ENCODE measurements around the gene SRMS.

SRMS gene

DNA sequence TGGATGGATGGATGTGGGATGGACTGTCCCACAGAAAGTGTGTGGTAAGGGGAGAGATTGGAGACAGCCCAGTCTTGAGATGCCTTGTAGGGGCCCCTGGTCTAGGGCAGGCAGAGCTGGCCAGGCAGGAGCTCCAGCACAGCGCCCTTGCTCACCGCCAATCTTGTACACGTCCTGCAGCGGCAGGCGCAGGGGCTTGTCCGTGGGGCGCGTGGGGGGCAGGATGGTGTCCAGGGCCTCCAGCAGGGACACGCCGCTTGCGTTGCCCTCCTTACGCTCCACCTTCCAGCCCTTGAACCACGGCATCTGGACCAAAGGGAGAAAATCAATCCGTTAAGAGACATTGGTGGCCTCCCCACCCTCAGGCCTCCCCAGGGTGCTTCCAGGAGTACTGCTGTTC is 54.6 kb downstream of the SRMS start:
- no peak overlapping the region for H3K4me2 ChIP-seq
- no peaks in the 10 kb centered on the region for H3K79me2 ChIP-seq (ENCODE audit: insufficient read depth, low read depth)
- peaks cover 76% of the 10 kb centered on the region for H3K27me3 ChIP-seq (ENCODE audit: insufficient read depth, low read depth)
- TF ChIP-seq, protein P1, sequence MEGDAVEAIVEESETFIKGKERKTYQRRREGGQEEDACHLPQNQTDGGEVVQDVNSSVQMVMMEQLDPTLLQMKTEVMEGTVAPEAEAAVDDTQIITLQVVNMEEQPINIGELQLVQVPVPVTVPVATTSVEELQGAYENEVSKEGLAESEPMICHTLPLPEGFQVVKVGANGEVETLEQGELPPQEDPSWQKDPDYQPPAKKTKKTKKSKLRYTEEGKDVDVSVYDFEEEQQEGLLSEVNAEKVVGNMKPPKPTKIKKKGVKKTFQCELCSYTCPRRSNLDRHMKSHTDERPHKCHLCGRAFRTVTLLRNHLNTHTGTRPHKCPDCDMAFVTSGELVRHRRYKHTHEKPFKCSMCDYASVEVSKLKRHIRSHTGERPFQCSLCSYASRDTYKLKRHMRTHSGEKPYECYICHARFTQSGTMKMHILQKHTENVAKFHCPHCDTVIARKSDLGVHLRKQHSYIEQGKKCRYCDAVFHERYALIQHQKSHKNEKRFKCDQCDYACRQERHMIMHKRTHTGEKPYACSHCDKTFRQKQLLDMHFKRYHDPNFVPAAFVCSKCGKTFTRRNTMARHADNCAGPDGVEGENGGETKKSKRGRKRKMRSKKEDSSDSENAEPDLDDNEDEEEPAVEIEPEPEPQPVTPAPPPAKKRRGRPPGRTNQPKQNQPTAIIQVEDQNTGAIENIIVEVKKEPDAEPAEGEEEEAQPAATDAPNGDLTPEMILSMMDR (conservative IDR thresholded peaks at IDR 0.05; ENCODE audit: low read depth, low read length) = no peak
- H3K27ac ChIP-seq = no peak overlapping the region
- no peaks in the 10 kb centered on the region for H3K4me1 ChIP-seq (ENCODE audit: low read depth, poor library complexity, severe bottlenecking)
- no peak overlapping the region for H2AFZ ChIP-seq (ENCODE audit: low read depth)
- no peaks in the 10 kb centered on the region for H4K20me1 ChIP-seq (ENCODE audit: insufficient read depth)
- H3K9ac ChIP-seq = no peak overlapping the region
- H3K36me3 ChIP-seq (ENCODE audit: insufficient read depth) = no peaks in the 10 kb centered on the region
- H3K4me3 ChIP-seq (IDR thresholded peaks at IDR 0.05; ENCODE audit: insufficient read depth, low read depth, low read length) = no peak overlapping the region

DNA sequence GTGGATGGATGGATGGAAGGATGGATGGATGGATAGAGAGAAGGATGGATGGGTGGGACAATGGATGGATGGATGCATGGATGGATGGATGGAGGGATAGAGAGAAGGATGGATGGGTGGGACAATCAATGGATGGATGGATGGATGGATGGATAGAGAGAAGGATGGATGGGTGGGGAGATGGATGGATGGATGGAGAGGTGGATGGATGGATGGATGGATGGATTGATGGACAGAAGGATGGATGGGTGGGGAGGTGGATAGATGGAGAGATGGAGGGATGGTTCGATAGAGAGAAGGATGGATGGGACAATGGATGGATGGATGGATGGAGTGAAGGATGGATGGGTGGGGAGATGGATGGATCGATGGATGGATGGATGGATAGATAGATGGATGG is 55.0 kb downstream of the SRMS start:
- Histone ChIP-seq H3K79me2 (ENCODE audit: insufficient read depth, low read depth) (no peaks in the 10 kb centered on the region), H3K27me3 (ENCODE audit: insufficient read depth, low read depth) (peaks cover 75% of the 10 kb centered on the region), H3K4me1 (ENCODE audit: low read depth, poor library complexity, severe bottlenecking) (no peaks in the 10 kb centered on the region), H3K4me3 (IDR thresholded peaks at IDR 0.05; ENCODE audit: insufficient read depth, low read depth, low read length) (no peak overlapping the region), H3K9ac (no peak overlapping the region), H3K27ac (no peak overlapping the region), H2AFZ (ENCODE audit: low read depth) (no peak overlapping the region), H3K36me3 (ENCODE audit: insufficient read depth) (no peaks in the 10 kb centered on the region), H3K4me2 (no peak overlapping the region), H4K20me1 (ENCODE audit: insufficient read depth) (no peaks in the 10 kb centered on the region)
- TF ChIP-seq, protein P1 (conservative IDR thresholded peaks at IDR 0.05; ENCODE audit: low read depth, low read length) = no peak

DNA sequence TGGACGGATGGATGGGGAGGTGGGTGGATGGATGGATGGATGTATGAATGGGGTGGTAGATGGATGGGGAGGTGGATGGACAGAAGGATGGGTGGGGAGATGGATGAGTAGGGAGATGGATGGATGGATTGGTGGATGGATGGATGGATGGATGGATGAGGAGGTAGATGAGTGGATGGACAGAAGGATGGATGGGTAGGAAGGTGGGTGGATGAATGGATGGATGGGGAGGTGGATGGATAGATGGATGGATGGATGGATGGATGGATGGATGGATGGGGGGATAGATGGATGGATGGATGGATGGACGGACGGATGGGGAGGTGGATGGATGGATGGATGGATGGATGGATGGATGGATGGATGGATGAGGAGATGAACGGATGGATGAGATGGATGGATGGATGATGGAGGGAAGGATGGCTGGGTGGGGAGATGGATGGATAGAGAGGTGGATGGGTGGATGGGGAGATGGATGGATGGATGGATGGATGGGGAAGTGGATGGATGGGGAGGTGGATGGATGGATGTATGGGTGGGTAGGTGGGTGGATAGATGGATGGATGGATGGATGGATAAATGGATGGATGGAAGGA is 55.8 kb downstream of the SRMS start:
- Histone ChIP-seq H3K4me3 (IDR thresholded peaks at IDR 0.05; ENCODE audit: insufficient read depth, low read depth, low read length) (no peak overlapping the region), H3K9ac (no peak overlapping the region), H2AFZ (ENCODE audit: low read depth) (no peak overlapping the region), H3K27me3 (ENCODE audit: insufficient read depth, low read depth) (peaks cover 71% of the 10 kb centered on the region), H4K20me1 (ENCODE audit: insufficient read depth) (no peaks in the 10 kb centered on the region), H3K4me2 (no peak overlapping the region), H3K79me2 (ENCODE audit: insufficient read depth, low read depth) (no peaks in the 10 kb centered on the region), H3K36me3 (ENCODE audit: insufficient read depth) (no peaks in the 10 kb centered on the region), H3K27ac (no peak overlapping the region), H3K4me1 (ENCODE audit: low read depth, poor library complexity, severe bottlenecking) (no peaks in the 10 kb centered on the region)
- TF ChIP-seq, protein P1 (conservative IDR thresholded peaks at IDR 0.05; ENCODE audit: low read depth, low read length) = no peak

DNA sequence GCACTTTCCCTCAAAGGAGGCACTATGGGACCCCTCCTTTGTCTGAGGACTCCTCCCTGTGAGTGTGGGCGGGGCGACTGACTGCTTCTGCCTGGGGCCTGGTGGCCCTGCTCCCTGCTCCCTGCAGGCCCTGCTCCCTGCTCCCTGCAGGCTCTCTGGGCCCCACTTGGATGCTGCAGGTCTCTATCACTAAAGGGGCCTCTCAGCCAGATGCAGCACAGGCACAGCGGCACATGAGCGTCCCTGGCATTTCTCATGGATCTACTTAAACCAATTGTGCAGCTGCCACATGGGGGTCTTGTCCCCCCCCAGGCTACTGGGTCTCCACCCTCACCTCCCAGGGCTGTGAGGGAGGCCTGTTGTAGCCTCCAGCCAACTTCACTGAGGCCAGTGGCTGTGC is 56.5 kb downstream of the SRMS start:
- no peak overlapping the region for H3K4me2 ChIP-seq
- TF ChIP-seq, protein P1 (conservative IDR thresholded peaks at IDR 0.05; ENCODE audit: low read depth, low read length) = no peak
- H3K4me1 ChIP-seq (ENCODE audit: low read depth, poor library complexity, severe bottlenecking) = no peaks in the 10 kb centered on the region
- H3K9ac ChIP-seq = no peak overlapping the region
- H3K79me2 ChIP-seq (ENCODE audit: insufficient read depth, low read depth) = no peaks in the 10 kb centered on the region
- H3K36me3 ChIP-seq (ENCODE audit: insufficient read depth) = no peaks in the 10 kb centered on the region
- peaks cover 67% of the 10 kb centered on the region for H3K27me3 ChIP-seq (ENCODE audit: insufficient read depth, low read depth)
- H2AFZ ChIP-seq (ENCODE audit: low read depth) = no peak overlapping the region
- H4K20me1 ChIP-seq (ENCODE audit: insufficient read depth) = no peaks in the 10 kb centered on the region
- no peak overlapping the region for H3K4me3 ChIP-seq (IDR thresholded peaks at IDR 0.05; ENCODE audit: insufficient read depth, low read depth, low read length)
- no peak overlapping the region for H3K27ac ChIP-seq

Data from KMS-11 (cell line).